ENCODE results near the gene SOX4.

DNA sequence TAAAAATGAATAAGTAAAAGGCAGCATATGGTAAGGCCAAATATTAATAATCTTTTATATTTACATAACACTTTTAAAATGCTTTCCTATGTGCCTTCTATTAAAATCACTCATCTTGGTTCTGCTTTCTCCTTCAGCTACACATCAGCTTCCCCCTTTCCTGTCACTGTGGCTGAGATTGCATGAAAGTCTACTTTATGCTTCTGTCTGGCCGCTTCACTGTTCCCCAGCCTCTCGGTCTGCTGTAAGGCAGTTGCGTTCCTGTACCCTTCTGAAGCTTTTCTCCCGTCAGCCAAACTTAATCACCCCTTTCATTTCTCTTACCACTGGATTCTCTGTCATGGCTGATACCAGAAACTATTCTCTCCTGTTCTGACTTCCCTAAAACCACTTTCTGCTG lies 34.6 kb downstream of the SOX4 start:
- TF ChIP-seq, protein P1, sequence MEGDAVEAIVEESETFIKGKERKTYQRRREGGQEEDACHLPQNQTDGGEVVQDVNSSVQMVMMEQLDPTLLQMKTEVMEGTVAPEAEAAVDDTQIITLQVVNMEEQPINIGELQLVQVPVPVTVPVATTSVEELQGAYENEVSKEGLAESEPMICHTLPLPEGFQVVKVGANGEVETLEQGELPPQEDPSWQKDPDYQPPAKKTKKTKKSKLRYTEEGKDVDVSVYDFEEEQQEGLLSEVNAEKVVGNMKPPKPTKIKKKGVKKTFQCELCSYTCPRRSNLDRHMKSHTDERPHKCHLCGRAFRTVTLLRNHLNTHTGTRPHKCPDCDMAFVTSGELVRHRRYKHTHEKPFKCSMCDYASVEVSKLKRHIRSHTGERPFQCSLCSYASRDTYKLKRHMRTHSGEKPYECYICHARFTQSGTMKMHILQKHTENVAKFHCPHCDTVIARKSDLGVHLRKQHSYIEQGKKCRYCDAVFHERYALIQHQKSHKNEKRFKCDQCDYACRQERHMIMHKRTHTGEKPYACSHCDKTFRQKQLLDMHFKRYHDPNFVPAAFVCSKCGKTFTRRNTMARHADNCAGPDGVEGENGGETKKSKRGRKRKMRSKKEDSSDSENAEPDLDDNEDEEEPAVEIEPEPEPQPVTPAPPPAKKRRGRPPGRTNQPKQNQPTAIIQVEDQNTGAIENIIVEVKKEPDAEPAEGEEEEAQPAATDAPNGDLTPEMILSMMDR (IDR thresholded peaks at IDR 0.05) = no peak
- no peak for TF ChIP-seq EZH2 (IDR thresholded peaks at IDR 0.05; ENCODE audit: borderline replicate concordance, insufficient read depth, low read depth, low read length, poor library complexity, severe bottlenecking)

Data from B cell (primary cell).